Neural progenitor cell (in vitro differentiated cells): Measurements from ENCODE around the gene RNF150. TPM values are rescaled to one million over a fixed set of nuclear protein-coding genes. Genes with fewer than 3 reads are reported as not detected.

Experiments
- DNase-seq: peaks from one replicate; pipeline ENCODE4 v3.0.0-alpha.2; 2016; ENCODE audit warnings: low spot score
- H2AFZ ChIP-seq: fragments of 200-600 bp; sonication (generic); replicated peaks from 2 replicates; pipeline ENCODE4 v1.6.1; 2016; ENCODE audit warnings: antibody characterized with exemption
- H3F3A ChIP-seq: fragments of 200-600 bp; sonication (generic); 2 replicates; pipeline ENCODE4 v1.6.1; 2016; ENCODE audit warnings: antibody characterized with exemption, low read depth
- H3K27ac ChIP-seq: fragments of 200-600 bp; sonication (generic); 2 replicates; pipeline ENCODE4 v1.5.1; 2016; ENCODE audit warnings: mild to moderate bottlenecking
- H3K27me3 ChIP-seq: fragments of 200-600 bp; sonication (generic); 2 replicates; pipeline ENCODE4 v1.6.1; 2016; ENCODE audit warnings: mild to moderate bottlenecking, moderate library complexity
- H3K36me3 ChIP-seq: fragments of 200-600 bp; sonication (generic); 2 replicates; pipeline ENCODE4 v1.5.1; 2016
- H3K4me1 ChIP-seq: fragments of 200-600 bp; sonication (generic); 2 replicates; pipeline ENCODE4 v1.6.1; 2016; ENCODE audit warnings: mixed run types
- H3K4me2 ChIP-seq: fragments of 200-600 bp; sonication (generic); 2 replicates; pipeline ENCODE4 v1.6.1; 2016
- H3K4me3 ChIP-seq: fragments of 200-600 bp; sonication (generic); 2 replicates; pipeline ENCODE4 v1.5.1; 2016
- H3K79me2 ChIP-seq: fragments of 200-600 bp; sonication (generic); 2 replicates; pipeline ENCODE4 v1.6.1; 2016; ENCODE audit warnings: low read depth
- H3K9ac ChIP-seq: fragments of 200-600 bp; sonication (generic); 2 replicates; pipeline ENCODE4 v1.6.1; 2016
- H3K9me3 ChIP-seq: fragments of 200-600 bp; sonication (generic); 2 replicates; pipeline ENCODE4 v1.5.1; 2016; ENCODE audit warnings: low read depth
- H4K20me1 ChIP-seq: fragments of 200-600 bp; sonication (generic); 2 replicates; pipeline ENCODE4 v1.6.1; 2016; ENCODE audit warnings: low read depth
- H3K27ac Mint-ChIP-seq: 3 replicates; pipeline ENCODE4 v1.8.0; 2021; ENCODE audit warnings: mixed read lengths
- H3K27me3 Mint-ChIP-seq: 2 replicates; pipeline ENCODE4 v1.8.0; 2022; ENCODE audit warnings: low read depth, mild to moderate bottlenecking, inconsistent platforms, moderate library complexity, mixed read lengths; ENCODE audit not compliant: insufficient read depth
- H3K36me3 Mint-ChIP-seq: 3 replicates; pipeline ENCODE4 v1.8.0; 2021; ENCODE audit warnings: mixed read lengths
- H3K4me1 Mint-ChIP-seq: 3 replicates; pipeline ENCODE4 v1.8.0; 2021; ENCODE audit warnings: mixed read lengths
- H3K4me3 Mint-ChIP-seq: 3 replicates; pipeline ENCODE4 v1.8.0; 2021; ENCODE audit warnings: mild to moderate bottlenecking, moderate library complexity, mixed read lengths
- H3K9me3 Mint-ChIP-seq: 3 replicates; pipeline ENCODE4 v1.8.0; 2020; ENCODE audit warnings: mixed read lengths
- EZH2 ChIP-seq: fragments of 200-600 bp; sonication (generic); IDR thresholded peaks from 2 replicates; pipeline ENCODE4 v1.6.1; 2017; ENCODE audit warnings: antibody characterized with exemption, mild to moderate bottlenecking, moderate library complexity
- EZH2phosphoT487 ChIP-seq: fragments of 200-600 bp; sonication (generic); IDR thresholded peaks from 2 replicates; pipeline ENCODE4 v1.6.1; 2017; ENCODE audit warnings: antibody characterized with exemption
- total RNA-seq: library from RNA; depleted of rRNA; stranded (reverse); fragments of >200 nt; gene quantifications from 2 replicates; pipeline ENCODE4 v1.2.3, GENCODE V29; 2015; ENCODE audit warnings: low replicate concordance
- TF ChIP-seq, protein P1 (sequence below): fragments of 200-600 bp; sonication (generic); IDR thresholded peaks from 2 replicates; pipeline ENCODE4 v1.5.1; 2017; ENCODE audit warnings: antibody characterized with exemption, mild to moderate bottlenecking

Gene RNF150
- total RNA-seq, 1 donor from 2014 or later = 1.4 TPM

DNA sequence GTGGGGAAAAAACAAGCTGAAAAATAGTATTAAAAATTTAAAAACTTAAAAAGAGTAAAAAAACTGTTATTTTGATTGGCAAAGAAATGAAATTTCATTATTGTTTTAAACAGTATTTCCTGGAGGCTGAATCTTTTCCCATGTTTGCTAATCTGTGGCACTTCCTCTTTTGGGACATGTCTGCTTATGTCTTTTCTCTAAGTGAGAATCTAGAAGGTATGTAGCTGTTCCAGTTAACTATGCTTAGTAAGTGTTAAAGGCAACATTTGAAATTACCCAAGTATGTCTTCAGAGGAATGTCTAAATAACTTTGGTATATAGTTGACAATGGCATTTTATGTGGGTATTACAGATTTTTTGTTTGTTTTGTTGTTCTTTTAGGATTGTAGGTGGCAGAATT, 295.5 kb downstream of the RNF150 start:
- TF ChIP-seq, protein P1, sequence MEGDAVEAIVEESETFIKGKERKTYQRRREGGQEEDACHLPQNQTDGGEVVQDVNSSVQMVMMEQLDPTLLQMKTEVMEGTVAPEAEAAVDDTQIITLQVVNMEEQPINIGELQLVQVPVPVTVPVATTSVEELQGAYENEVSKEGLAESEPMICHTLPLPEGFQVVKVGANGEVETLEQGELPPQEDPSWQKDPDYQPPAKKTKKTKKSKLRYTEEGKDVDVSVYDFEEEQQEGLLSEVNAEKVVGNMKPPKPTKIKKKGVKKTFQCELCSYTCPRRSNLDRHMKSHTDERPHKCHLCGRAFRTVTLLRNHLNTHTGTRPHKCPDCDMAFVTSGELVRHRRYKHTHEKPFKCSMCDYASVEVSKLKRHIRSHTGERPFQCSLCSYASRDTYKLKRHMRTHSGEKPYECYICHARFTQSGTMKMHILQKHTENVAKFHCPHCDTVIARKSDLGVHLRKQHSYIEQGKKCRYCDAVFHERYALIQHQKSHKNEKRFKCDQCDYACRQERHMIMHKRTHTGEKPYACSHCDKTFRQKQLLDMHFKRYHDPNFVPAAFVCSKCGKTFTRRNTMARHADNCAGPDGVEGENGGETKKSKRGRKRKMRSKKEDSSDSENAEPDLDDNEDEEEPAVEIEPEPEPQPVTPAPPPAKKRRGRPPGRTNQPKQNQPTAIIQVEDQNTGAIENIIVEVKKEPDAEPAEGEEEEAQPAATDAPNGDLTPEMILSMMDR = no peak
- TF ChIP-seq EZH2 = no peak
- no peak for TF ChIP-seq EZH2phosphoT487
- Histone ChIP-seq H3F3A (peaks cover 24% of the 10 kb centered on the region), H3K27ac (no peak overlapping the region), H2AFZ (no peak overlapping the region), H3K27me3 (no peaks in the 10 kb centered on the region), H3K36me3 (no peaks in the 10 kb centered on the region), H3K4me2 (no peak overlapping the region), H3K79me2 (no peaks in the 10 kb centered on the region), H3K9ac (no peak overlapping the region), H3K4me1 (peaks cover 46% of the 10 kb centered on the region), H3K9me3 (no peaks in the 10 kb centered on the region), H4K20me1 (no peaks in the 10 kb centered on the region), H3K4me3 (no peak overlapping the region)
- no peak overlapping the region for H3K27ac Mint-ChIP-seq
- no peak overlapping the region for H3K4me3 Mint-ChIP-seq
- H3K4me1 Mint-ChIP-seq = peaks cover 29% of the 10 kb centered on the region
- H3K27me3 Mint-ChIP-seq = peaks cover 4% of the 10 kb centered on the region
- no peak for DNase-seq
- no peaks in the 10 kb centered on the region for H3K36me3 Mint-ChIP-seq
- H3K9me3 Mint-ChIP-seq = peaks cover 8% of the 10 kb centered on the region

DNA sequence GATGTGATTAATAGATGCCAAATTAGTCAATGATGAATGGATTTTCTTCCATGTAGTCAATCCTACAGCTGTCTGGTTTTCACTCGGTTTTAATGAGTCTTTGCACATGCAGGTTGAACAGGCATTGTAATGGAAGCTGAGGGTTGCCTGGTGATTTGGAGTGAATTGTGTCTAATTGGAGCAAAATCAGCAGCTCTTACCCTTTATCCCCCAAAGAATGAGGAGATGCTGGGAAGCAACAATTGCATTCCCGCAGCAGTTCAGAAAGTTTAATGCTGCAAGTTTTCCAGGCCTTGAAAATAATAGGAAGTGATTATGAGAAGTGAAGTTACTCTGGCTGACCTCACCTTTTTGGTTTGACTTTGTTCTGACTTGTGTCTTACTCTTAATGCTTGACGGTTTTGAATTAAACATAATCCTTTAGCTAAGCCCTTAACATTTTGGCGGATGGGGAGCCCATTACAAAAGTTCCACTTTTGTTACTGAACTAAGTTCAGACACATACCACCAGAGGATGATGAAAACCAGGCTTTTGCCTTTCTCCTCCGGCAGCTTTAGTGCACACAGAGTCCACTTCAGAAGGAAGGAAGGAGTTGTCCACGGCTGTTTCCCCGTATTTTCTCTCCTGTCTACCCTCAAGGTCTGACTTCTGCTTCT, 298.3 kb downstream of the RNF150 start:
- Histone ChIP-seq H3K79me2 (no peaks in the 10 kb centered on the region), H3K4me2 (peak overlapping the region; percentile 30), H2AFZ (no peak overlapping the region), H3K9me3 (no peaks in the 10 kb centered on the region), H4K20me1 (no peaks in the 10 kb centered on the region), H3K9ac (no peak overlapping the region), H3K27me3 (no peaks in the 10 kb centered on the region), H3K36me3 (no peaks in the 10 kb centered on the region), H3F3A (peaks cover 24% of the 10 kb centered on the region), H3K4me1 (peaks cover 39% of the 10 kb centered on the region), H3K4me3 (no peak overlapping the region), H3K27ac (peak overlapping the region; percentile 88)
- Mint-ChIP-seq H3K4me1 (peaks cover 24% of the 10 kb centered on the region), H3K27ac (peak overlapping the region; percentile 67), H3K9me3 (no peaks in the 10 kb centered on the region), H3K4me3 (no peak overlapping the region), H3K27me3 (peaks cover 4% of the 10 kb centered on the region), H3K36me3 (no peaks in the 10 kb centered on the region)
- peak; percentile 76 for DNase-seq
- TF ChIP-seq EZH2phosphoT487 (no peak), EZH2 (no peak)
- TF ChIP-seq, protein P1 = no peak

DNA sequence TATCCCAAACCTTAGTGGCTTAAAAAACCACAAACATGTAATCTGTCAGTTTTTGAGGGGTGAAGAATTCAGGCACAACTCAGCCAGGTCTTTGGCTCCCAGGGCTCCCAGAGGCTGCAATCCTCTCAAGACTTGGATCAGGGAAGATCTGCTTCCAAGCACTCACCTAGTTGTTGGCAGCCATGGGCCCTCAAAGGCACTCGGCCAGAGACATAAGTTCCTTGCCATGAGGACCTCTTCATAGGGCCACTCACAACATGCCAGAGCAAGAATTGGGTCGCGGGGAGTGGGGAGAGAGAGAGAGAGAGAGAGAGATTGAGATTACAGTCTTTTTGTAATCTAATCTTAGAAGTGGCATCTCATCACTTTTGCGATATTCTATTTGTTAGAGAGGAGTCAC, 300.0 kb downstream of the RNF150 start:
- H3K9me3 ChIP-seq = no peaks in the 10 kb centered on the region
- Mint-ChIP-seq H3K4me3 (no peak overlapping the region), H3K36me3 (no peaks in the 10 kb centered on the region), H3K4me1 (peaks cover 15% of the 10 kb centered on the region), H3K27ac (no peak overlapping the region), H3K27me3 (peaks cover 4% of the 10 kb centered on the region), H3K9me3 (no peaks in the 10 kb centered on the region)
- H2AFZ ChIP-seq = no peak overlapping the region
- no peaks in the 10 kb centered on the region for H3K79me2 ChIP-seq
- no peak for DNase-seq
- no peaks in the 10 kb centered on the region for H3K27me3 ChIP-seq
- TF ChIP-seq, protein P1 = no peak
- no peak for TF ChIP-seq EZH2phosphoT487
- TF ChIP-seq EZH2 = no peak
- no peaks in the 10 kb centered on the region for H3K36me3 ChIP-seq
- no peak overlapping the region for H3K9ac ChIP-seq
- H4K20me1 ChIP-seq = no peaks in the 10 kb centered on the region
- H3K4me3 ChIP-seq = no peak overlapping the region
- H3K4me2 ChIP-seq = no peak overlapping the region
- no peak overlapping the region for H3K27ac ChIP-seq
- peaks cover 24% of the 10 kb centered on the region for H3F3A ChIP-seq
- peaks cover 32% of the 10 kb centered on the region for H3K4me1 ChIP-seq
